ENCODE data around the gene HRNR. TPM values are rescaled to one million over a fixed set of nuclear protein-coding genes. Genes with fewer than 3 reads are reported as not detected.

Gene HRNR
- total RNA-seq, 1 donor from 2014 or later = not detected

GRCh38 chr1:152169366-152170025, 54.5 kb downstream of the HRNR start:
- DNase-seq (ENCODE audit: low spot score in 2 of 2) = no peak
- H3K4me3 ChIP-seq = no peak overlapping the region
- intact Hi-C loops (cut with DNase I) = no loop called here
- no peaks in the 10 kb centered on the region for H3K27me3 ChIP-seq
- H3K4me1 ChIP-seq = no peaks in the 10 kb centered on the region
- no peaks in the 10 kb centered on the region for H3K36me3 ChIP-seq
- H3K9me3 ChIP-seq = no peaks in the 10 kb centered on the region
- TF ChIP-seq CTCF (IDR thresholded peaks at IDR 0.05) = no peak
- no peak overlapping the region for H3K27ac ChIP-seq

- no peaks in the 10 kb centered on the region for H3K36me3 ChIP-seq
- intact Hi-C loops (cut with DNase I) = no loop called here
- H3K27ac ChIP-seq = no peak overlapping the region
- TF ChIP-seq CTCF (IDR thresholded peaks at IDR 0.05) = no peak
- no peaks in the 10 kb centered on the region for H3K9me3 ChIP-seq
- no peaks in the 10 kb centered on the region for H3K4me1 ChIP-seq
- no peaks in the 10 kb centered on the region for H3K27me3 ChIP-seq
- DNase-seq (ENCODE audit: low spot score in 2 of 2) = no peak
- H3K4me3 ChIP-seq = no peak overlapping the region
Measured at GRCh38 chr1:152168535-152168868, 55.5 kb downstream of the HRNR start.

- no peak for TF ChIP-seq CTCF (IDR thresholded peaks at IDR 0.05)
- Histone ChIP-seq H3K4me3 (no peak overlapping the region), H3K9me3 (no peaks in the 10 kb centered on the region), H3K36me3 (no peaks in the 10 kb centered on the region), H3K27ac (no peak overlapping the region), H3K27me3 (no peaks in the 10 kb centered on the region), H3K4me1 (no peaks in the 10 kb centered on the region)
- intact Hi-C loops (cut with DNase I) = no loop called here
- DNase-seq (ENCODE audit: low spot score in 2 of 2) = no peak
Measured at GRCh38 chr1:152167835-152168534, 56.0 kb downstream of the HRNR start.

GRCh38 chr1:152166966-152167365, 57.0 kb downstream of the HRNR start:
- intact Hi-C loops (cut with DNase I) = no loop called here
- no peak overlapping the region for H3K27ac ChIP-seq

GRCh38 chr1:152165286-152166077, 58.5 kb downstream of the HRNR start:
- Histone ChIP-seq H3K9me3 (no peaks in the 10 kb centered on the region), H3K27ac (no peak overlapping the region), H3K36me3 (no peaks in the 10 kb centered on the region), H3K4me1 (no peaks in the 10 kb centered on the region), H3K27me3 (no peaks in the 10 kb centered on the region), H3K4me3 (no peak overlapping the region)
- DNase-seq (ENCODE audit: low spot score in 2 of 2) = no peak
- intact Hi-C loops (cut with DNase I) = no loop called here
- TF ChIP-seq CTCF (IDR thresholded peaks at IDR 0.05) = no peak

More at GRCh38 chr1:152166966-152167365, 57.0 kb downstream of the HRNR start:
- no peaks in the 10 kb centered on the region for H3K36me3 ChIP-seq
- H3K4me3 ChIP-seq = no peak overlapping the region
- no peak for DNase-seq (ENCODE audit: low spot score in 2 of 2)
- no peaks in the 10 kb centered on the region for H3K27me3 ChIP-seq
- H3K4me1 ChIP-seq = no peaks in the 10 kb centered on the region
- no peaks in the 10 kb centered on the region for H3K9me3 ChIP-seq
- no peak for TF ChIP-seq CTCF (IDR thresholded peaks at IDR 0.05)

All from ascending aorta (tissue), 2 donors.